VCaP (cell line): Measurements from ENCODE around the gene MAB21L4.

ENCODE experiments used
- H3K27ac ChIP-seq: fragments of 450-650 bp; 2 replicates; pipeline ENCODE4 v1.5.1; 2017
- TF ChIP-seq, protein P1 (sequence below): fragments of 450-650 bp; conservative IDR thresholded peaks from 2 replicates; pipeline ENCODE4 v1.5.1; 2017; ENCODE audit warnings: mild to moderate bottlenecking, moderate library complexity

The MAB21L4 gene

DNA sequence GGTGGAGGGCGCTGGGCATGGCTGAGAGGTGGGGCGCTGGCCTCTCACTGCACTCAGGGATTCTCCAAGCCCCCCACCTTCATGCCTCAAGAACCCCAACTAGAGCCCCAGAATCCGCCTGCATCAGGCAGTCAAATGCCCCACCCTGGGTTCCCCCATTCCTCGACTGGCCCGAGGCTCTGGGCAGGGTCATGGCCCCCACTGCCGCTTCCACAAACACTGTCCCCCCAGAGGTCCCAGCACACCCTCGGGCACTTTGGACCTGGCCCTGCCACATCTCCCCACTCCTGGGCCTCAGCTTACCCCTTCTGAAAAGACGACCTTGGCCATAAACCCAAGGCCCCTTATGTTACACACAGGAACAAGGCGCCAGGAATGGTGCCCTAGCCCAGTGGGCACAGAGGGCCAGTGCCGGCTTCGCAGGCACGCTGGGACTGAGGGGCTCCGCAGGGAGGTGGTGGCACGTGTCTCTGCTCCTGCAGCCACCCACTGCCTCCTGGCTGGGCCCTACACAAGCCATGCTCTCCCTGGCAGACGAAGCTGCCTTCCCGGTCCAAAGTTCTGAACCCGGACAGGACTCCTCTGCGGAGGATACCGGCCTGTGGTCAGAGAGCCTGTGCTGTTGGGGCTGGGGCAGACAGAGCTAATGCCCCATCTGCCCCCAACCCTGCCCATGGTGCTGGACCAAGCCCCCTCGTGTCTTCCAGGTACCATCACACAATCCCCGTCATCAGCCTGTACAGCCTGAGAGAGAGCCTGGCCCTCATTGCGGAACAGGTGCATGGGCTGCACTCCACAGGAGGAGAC is 20.5 kb downstream of the MAB21L4 start:
- TF ChIP-seq, protein P1, sequence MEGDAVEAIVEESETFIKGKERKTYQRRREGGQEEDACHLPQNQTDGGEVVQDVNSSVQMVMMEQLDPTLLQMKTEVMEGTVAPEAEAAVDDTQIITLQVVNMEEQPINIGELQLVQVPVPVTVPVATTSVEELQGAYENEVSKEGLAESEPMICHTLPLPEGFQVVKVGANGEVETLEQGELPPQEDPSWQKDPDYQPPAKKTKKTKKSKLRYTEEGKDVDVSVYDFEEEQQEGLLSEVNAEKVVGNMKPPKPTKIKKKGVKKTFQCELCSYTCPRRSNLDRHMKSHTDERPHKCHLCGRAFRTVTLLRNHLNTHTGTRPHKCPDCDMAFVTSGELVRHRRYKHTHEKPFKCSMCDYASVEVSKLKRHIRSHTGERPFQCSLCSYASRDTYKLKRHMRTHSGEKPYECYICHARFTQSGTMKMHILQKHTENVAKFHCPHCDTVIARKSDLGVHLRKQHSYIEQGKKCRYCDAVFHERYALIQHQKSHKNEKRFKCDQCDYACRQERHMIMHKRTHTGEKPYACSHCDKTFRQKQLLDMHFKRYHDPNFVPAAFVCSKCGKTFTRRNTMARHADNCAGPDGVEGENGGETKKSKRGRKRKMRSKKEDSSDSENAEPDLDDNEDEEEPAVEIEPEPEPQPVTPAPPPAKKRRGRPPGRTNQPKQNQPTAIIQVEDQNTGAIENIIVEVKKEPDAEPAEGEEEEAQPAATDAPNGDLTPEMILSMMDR, result no peak
- no peak overlapping the region for H3K27ac ChIP-seq

DNA sequence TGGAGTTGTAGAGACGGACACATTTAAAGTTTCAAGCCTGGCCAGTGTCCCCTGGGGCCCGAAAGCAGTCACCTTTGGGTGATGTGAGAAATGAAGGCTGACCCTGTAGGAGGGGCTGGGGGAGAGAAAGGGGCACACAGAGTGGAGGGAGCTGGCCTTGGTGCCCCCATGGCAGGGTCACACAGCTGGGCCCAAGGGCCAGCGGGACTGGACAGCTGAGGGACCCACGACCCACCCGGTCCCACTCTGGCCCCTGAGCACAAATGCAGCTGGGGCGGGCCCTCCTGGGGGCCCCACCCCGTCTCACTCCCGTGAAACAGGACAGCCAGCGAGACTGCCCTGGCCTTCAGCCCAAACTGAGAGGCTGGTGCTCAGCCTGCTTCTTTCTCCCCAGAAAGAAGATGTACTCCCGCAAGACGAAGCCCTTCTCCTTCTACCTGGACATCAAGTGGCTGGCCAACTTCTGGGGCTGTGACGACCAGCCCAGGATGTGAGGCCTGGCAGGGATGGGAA is 21.2 kb downstream of the MAB21L4 start:
- H3K27ac ChIP-seq, result no peak overlapping the region
- TF ChIP-seq, protein P1, result no peak

DNA sequence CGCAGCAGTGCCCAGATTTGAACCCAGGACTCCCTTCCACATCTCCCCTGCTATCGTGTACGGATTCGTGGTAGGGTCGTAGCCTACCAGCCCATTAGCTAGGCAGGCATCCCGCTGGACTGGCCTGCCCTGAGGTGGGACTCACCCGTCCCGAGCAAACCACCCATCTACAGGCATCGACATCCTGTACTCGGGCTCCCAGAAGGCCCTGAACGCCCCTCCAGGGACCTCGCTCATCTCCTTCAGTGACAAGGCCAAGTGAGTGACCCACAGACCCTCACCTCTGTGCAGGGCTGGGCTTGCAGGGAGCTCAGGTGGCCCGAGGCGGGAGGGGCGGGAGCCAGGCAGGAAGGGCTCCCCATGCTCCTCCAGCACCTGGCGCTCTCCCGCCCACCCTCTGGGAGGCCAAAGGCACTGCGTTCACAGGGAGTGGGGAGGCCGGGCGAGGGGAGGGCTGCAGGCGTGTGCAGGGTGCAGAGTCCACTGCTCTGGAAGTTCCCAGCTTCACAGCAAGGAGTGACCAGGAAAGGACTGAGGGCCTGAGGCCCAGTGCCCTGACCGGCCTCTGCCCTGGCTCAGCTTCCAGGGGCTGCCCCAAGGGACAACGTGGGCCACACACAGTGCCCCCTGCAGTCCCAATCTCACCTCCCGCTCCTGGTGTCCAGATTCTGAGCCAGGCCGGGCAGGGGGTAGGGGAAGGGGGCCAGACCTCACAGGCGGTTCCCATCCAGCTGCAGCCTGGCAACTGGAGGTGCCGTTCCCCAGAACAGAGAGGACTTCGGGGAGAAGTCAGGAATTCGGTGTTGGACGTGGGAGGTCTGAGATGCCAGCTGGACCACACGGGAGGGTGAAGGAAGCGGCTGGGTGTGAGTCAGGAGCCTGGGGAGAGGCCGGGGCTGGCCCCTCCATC is 21.9 kb downstream of the MAB21L4 start:
- TF ChIP-seq, protein P1, result no peak
- no peak overlapping the region for H3K27ac ChIP-seq

DNA sequence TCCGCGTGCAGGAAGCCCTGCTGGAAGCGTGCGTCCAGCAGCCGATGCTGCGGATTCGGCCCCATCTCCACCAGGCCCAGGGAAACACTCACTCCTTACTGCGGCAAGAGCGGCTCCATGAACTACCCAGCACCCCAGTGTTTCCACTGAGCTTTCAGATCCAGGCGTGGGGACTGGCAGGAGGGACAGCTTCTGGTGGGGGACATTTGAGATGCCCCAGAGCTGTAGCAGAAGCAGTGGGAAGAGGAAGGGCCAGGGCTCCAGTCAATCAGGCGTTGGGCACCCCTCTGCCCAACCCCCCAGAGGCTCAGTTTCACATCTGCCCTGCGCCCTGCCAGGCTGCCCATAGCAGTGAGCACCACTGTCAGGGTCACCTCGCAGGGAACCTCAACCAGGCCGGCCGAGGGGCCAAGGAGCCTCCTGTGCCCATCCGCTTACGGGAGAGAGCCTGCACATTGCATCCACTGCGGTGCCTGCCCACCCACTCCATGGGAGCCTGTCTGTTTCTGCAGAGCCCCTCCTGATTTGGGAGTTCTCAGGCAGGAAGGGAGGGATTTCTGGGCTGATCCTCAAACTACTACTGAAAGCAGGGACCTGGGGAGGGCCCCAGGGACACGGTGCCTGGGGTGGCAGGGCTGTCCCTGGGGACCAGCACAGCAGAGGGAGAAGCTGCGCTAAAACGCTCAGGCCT is 22.7 kb downstream of the MAB21L4 start:
- TF ChIP-seq, protein P1, result no peak
- H3K27ac ChIP-seq, result no peak overlapping the region

DNA sequence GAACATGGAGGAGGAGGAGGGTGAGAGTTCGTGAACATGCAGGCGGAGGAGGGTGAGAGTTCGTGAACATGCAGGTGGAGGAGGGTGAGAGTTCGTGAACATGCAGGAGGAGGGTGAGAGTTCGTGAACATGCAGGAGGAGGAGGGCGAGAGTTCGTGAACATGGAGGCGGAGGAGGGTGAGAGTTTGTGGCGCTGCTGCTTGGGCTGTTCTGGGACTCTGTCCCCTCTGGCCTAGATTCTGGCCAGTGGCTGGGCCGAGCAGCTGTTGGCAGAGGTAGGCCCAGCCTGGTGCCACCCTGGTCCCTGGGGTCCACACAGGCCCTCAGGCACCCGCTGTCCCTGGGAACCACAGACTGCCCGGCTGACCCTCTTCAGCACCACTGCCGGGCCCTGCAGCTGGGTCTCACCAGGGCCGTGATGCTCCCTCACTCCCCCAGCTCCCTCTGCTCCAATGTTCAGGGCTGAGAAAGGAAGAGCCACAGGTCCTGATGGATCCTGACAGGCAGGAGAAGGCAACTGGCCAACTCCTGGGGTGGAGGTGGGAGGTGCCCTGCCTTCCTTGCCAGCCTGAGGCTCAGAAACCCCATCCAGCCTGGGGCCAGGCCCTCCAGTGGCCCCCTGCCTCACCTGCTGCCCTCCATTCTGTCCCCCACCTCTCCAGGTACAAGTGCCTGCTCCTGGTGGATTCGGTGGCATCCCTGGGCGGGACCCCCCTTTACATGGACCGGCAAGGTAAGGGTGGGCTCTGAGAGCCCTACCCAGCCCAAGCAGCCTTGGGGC is 23.4 kb downstream of the MAB21L4 start:
- TF ChIP-seq, protein P1, result no peak
- H3K27ac ChIP-seq, result no peak overlapping the region

DNA sequence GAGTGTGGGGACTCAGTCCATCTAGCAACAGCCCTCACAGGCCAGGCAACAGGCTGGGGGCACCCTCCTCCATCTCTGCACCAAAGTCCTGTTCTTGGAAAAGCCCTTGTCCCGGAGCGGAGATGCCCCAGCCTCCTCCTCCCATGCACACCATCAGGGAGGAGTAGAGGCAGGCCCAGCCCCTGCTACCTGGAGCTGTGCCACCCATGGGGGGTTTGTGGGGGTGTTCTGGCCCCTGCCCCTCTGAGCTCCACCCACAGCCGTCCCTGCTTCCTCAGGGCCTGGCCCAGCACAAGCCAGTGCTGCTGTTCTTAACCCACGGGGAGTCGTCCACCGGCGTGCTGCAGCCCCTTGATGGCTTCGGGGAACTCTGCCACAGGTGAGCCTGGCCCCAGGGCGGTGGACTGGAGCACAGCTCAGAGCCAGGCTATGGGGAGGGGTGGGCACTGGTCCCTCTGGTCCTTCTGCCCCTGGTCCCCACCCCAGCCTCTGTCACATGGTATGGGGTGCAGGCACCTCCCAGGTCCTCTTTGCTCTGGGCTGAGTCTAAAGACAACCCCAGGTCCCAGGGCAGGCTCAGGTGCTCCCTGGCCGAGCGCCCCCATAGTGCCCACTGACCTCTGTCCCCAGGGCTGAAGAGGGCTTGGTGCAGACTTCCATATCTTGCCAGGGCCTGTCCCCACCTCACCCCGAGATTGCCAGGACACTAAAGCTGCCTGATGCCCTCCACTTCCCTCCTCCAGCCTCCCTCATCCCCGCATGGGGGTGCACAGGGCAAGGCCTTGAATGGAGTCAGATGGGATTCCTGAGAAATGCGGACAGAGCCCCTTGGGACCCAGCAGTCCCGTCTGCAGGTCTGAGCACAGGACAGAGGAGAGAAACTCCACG is 24.6 kb downstream of the MAB21L4 start:
- TF ChIP-seq, protein P1, result no peak
- H3K27ac ChIP-seq, result no peak overlapping the region
